ENCODE results near the gene TMEM219. TPM values are rescaled to one million over a fixed set of nuclear protein-coding genes. Genes with fewer than 3 reads are reported as not detected.
A peak's percentile ranks its signal among the peaks of the same experiment; 100 is the strongest.
"Not testable (repeated sequence)": the region's sequence is repeated elsewhere in the genome, so short reads cannot be mapped to it uniquely, and the experiment has no call there.

TMEM219 gene
- total RNA-seq, 1 donor from 2014 or later, result 85.9 TPM

DNA sequence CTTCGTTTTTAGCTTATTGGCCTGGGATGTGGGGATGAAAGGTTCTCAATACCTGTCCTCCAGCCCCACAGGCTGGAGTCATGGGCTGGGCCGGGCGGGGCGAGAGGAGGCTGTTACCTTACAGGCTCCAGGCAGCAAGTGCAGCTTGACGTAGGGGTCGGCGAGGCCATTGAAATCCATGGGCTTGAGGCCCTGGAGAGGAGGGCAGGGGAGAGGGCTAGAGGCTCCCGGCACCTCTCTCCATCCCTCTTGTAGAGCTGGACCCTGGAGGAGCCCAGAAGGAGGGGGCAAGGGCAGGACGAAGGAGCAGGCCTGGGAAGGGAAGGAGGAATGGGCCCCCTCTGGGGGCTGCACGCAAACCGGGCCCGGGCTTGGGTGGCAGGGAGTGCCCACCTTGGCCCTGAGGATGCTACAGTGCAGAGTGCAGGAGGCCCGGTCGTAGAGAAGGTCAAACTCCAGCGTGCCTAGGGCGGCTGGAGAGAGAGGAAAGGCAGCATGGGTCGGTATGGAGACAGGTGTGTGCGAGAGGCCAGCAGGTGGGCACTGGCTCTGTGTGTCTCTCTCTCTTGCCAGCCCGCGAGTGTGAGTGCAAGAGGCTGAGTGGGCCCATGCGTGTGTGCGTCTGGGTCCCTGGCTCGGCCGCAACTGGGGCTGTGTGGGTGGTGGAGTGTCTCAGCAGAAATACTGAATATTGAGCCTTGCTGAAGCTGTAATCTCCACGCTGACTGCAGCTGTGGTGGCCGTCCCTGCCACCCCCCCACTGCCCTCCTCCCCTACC lies 47.4 kb downstream of the TMEM219 start:
- Mint-ChIP-seq H3K27me3 (ENCODE audit: low read depth) (peaks cover 46% of the 10 kb centered on the region), H3K27ac (no peak overlapping the region), H3K4me3 (peak overlapping the region; percentile 39), H3K9me3 (no peaks in the 10 kb centered on the region), H3K4me1 (peaks cover 10% of the 10 kb centered on the region), H3K36me3 (no peaks in the 10 kb centered on the region)
- DNase-seq (ENCODE audit: low spot score in 2 of 2, unreplicated experiment in 2 of 2), result no peak
- TF ChIP-seq CTCF (IDR thresholded peaks at IDR 0.05; ENCODE audit: unreplicated experiment), result no peak

DNA sequence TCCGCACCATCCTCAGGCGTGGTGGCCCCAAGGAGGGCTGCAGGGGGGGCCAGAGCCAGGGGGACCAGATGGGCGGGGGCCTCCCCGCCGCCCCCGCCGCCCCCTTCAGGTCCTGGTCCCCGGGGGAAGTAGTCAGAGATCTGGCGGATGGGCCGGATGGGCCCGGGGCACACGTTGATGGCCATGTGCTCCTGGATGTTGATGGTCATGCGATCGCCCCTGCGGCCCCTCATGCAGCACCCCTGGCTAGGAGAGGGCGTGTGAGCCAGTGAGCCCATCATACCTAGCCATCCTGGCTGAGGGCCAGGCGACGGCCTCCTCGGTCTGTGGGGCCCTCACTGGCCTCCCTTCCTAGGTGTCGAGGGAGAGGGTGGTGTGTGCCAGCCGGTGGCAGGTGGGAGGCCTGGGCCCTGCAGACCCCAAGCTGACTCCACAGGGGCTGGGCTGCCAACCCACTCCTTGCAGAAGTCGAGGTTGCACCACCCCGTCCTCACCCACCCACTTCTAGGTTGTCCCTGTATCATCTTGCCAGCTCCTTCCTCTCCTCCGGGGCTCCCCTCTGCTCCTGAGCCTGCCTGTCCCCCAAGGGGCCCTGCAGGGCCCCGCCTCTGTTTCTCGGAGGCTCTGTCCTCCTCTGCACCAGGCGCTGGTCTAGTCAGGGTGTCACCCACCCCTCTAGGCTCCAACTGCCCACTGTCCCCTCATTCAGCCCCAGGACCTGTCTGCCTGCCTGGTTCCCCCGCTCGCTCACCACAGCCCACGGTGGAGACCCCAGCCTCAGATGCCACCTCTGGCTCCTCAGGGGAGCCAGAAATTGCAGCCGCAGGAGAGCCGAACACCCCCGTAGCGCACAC lies 48.3 kb downstream of the TMEM219 start:
- DNase-seq (ENCODE audit: low spot score in 2 of 2, unreplicated experiment in 2 of 2), result no peak
- Mint-ChIP-seq H3K27ac (no peak overlapping the region), H3K36me3 (no peaks in the 10 kb centered on the region), H3K4me3 (peak overlapping the region; percentile 66), H3K4me1 (peaks cover 10% of the 10 kb centered on the region), H3K9me3 (no peaks in the 10 kb centered on the region), H3K27me3 (ENCODE audit: low read depth) (peaks cover 46% of the 10 kb centered on the region)
- TF ChIP-seq CTCF (IDR thresholded peaks at IDR 0.05; ENCODE audit: unreplicated experiment), result no peak

DNA sequence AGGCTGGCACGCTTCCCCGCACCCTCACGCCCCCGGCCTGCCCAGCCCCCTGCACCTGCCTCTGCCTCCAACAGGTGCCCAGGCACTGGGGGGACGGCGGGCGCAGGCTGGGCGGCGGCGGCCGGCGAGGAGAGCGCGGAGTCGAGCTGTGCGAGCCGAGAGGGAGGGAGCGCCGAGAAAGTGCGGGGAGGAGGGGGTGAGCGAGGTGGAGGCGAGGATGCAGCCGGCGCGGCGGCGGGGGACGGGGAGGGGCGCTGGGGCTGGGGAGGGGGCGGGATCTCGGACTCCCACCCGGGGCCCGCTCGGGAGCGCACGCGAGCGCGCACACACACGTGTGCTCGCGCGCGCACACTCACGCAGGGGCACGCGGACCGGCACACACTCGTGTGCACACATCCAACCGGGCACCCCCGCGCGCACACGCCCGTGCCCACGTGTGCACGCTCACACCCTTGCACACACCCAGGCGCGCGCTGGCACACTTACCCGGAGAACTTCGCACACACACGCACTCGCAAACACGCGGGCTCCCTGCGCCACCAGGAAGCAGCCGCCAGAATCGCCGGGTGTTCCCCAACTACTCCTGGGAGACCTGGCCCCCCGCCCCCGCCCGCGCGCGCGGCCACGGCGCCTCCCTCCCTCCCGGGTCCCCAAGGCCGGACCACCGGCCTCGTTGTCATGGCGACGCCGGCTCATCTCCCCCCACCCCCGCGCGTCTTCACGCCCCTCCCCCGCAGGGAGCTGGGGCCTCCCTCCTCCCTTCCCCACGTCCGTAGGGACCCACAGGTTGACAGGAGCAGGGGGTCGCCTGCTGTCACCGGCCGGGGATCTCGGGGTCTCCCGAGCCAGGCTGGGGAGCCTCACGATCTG lies 49.2 kb downstream of the TMEM219 start, which contains the start of gene DOC2A:
Gene DOC2A (minus strand): TSS at position 184 of the 870 bp plus-strand sequence. CDS start 805 bp downstream, outside the sequence.
- H3K4me1 Mint-ChIP-seq, result peaks cover 10% of the 10 kb centered on the region
- peak within 1 kb of the TSS; percentile 70 for H3K4me3 Mint-ChIP-seq
- H3K36me3 Mint-ChIP-seq, result no peaks in the 10 kb centered on the region
- H3K9me3 Mint-ChIP-seq, result no peaks in the 10 kb centered on the region
- DNase-seq (ENCODE audit: low spot score in 2 of 2, unreplicated experiment in 2 of 2), result peak in 1 of 2 experiments; percentile 65
- H3K27me3 Mint-ChIP-seq (ENCODE audit: low read depth), result peaks cover 46% of the 10 kb centered on the region
- TF ChIP-seq CTCF (IDR thresholded peaks at IDR 0.05; ENCODE audit: unreplicated experiment), result no peak
- H3K27ac Mint-ChIP-seq, result no peak within 1 kb of the TSS

- H3K27ac Mint-ChIP-seq, result no peak overlapping the region
Observed at GRCh38 chr16:30011714-30012504, 50.0 kb downstream of the TMEM219 start.

DNA sequence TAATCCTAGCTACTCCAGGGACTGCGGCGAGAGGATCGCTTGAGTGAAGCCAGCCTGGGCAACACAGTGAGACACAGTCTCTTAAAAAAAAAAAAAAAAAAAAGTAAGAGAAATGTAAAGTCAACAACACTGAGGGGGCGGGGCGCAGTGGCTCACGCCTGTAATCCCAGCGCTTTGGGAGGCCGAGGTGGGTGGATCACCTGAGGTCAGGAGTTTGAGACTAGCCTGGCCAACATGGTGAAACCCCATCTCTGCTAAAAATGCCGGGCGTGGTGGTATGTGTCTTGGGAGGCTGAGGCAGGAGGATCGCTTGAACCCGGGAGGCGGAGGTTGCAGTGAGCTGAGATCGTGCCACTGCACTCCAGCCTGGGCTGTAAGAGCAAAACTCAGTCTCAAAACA lies 50.7 kb downstream of the TMEM219 start:
- not testable (repeated sequence) for H3K9me3 Mint-ChIP-seq; H3K4me1 Mint-ChIP-seq; H3K27ac Mint-ChIP-seq; H3K4me3 Mint-ChIP-seq; DNase-seq (ENCODE audit: low spot score in 2 of 2, unreplicated experiment in 2 of 2); H3K36me3 Mint-ChIP-seq
- H3K27me3 Mint-ChIP-seq (ENCODE audit: low read depth), result peaks cover 48% of the 10 kb centered on the region

More at GRCh38 chr16:30011714-30012504, 50.0 kb downstream of the TMEM219 start:
- H3K36me3 Mint-ChIP-seq, result no peaks in the 10 kb centered on the region
- DNase-seq (ENCODE audit: low spot score in 2 of 2, unreplicated experiment in 2 of 2), result no peak
- no peaks in the 10 kb centered on the region for H3K9me3 Mint-ChIP-seq
- peaks cover 50% of the 10 kb centered on the region for H3K27me3 Mint-ChIP-seq (ENCODE audit: low read depth)
- TF ChIP-seq CTCF (IDR thresholded peaks at IDR 0.05; ENCODE audit: unreplicated experiment), result no peak
- H3K4me3 Mint-ChIP-seq, result peak overlapping the region; percentile 70
- H3K4me1 Mint-ChIP-seq, result peaks cover 10% of the 10 kb centered on the region

DNA sequence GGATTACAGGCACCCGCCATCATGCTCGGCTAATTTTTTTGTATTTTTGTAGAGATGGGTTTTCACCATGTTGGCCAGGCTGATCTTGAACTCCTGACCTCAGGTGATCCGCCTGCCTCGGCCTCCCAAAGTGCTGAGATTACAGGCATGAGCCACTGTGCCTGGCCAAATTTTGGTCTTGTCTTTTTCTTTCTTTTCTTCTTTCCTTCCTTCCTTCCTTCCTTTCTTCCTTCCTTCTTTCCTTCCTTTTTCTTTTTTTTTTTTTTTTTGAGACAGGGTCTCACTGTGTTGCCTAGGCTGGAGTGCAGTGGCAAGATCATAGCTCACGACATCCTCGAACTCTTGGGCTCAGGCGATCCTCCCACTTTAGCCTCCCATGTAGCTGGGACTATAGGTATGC lies 53.6 kb downstream of the TMEM219 start:
- not testable (repeated sequence) for H3K9me3 Mint-ChIP-seq; DNase-seq (ENCODE audit: low spot score in 2 of 2, unreplicated experiment in 2 of 2); H3K27ac Mint-ChIP-seq; H3K36me3 Mint-ChIP-seq; H3K4me1 Mint-ChIP-seq; H3K4me3 Mint-ChIP-seq
- H3K27me3 Mint-ChIP-seq (ENCODE audit: low read depth), result peaks cover 25% of the 10 kb centered on the region
